ENCODE data around the gene HAUS8.

GRCh38 chr19:17060802-17061201 is 14.4 kb downstream of the HAUS8 start:
- TF ChIP-seq CTCF (conservative IDR thresholded peaks at IDR 0.05) (no peak), EZH2 (IDR thresholded peaks at IDR 0.05; ENCODE audit: low read depth) (no peak)
